GM06990 (cell line): Measurements from ENCODE around the gene ARMC2.

Experiments
- DNase-seq: peaks from one replicate; pipeline ENCODE4 v3.0.0-alpha.2; 2011; ENCODE audit not compliant: insufficient read length; ENCODE audit errors: extremely low read depth
- H3K27me3 ChIP-seq: replicated peaks from 2 replicates; pipeline ENCODE4 v1.6.0; 2011; ENCODE audit warnings: low read length; ENCODE audit not compliant: control insufficient read depth, insufficient read depth
- H3K36me3 ChIP-seq: 2 replicates; pipeline ENCODE4 v1.5.1; 2011; ENCODE audit warnings: low read length; ENCODE audit not compliant: control insufficient read depth, insufficient read depth
- H3K4me3 ChIP-seq: replicated peaks from 2 replicates; pipeline ENCODE4 v1.5.1; 2011; ENCODE audit warnings: low read depth, mild to moderate bottlenecking, control low read depth, low read length
- TF ChIP-seq, protein P1 (sequence below): IDR thresholded peaks from 2 replicates; pipeline ENCODE4 v1.5.1; 2011; ENCODE audit warnings: low read length, control low read depth, mild to moderate bottlenecking, inconsistent platforms; ENCODE audit not compliant: insufficient read depth, poor library complexity, severe bottlenecking

Gene ARMC2

DNA sequence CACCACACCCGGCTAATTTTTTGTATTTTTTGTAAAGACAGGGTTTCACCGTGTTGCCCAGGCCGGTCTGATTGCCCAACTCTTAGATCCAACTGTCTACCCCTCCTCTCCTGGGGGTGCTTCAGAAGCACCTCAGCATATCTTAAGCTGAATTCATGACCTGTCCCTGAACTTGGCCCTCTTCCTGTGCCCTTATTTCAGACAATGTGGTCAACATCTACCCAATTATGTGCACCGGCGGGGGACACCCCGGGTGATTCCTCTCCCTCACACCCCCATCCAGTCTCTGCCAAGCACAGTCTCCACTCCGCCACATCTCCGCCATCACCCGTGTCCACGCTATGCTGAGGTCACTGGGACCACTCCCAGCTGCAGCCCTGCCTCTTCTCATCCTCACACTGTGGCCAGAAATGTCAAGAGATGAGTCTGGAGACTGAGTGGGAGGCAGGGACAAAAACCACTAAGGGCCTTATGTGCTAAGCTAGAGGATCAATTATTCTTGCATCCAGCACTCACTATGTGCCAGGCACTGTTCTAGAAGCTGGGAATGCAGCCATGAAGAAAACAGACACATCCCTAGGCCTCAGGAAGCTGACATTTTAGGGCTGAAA is 111.9 kb downstream of the ARMC2 start:
- TF ChIP-seq, protein P1, sequence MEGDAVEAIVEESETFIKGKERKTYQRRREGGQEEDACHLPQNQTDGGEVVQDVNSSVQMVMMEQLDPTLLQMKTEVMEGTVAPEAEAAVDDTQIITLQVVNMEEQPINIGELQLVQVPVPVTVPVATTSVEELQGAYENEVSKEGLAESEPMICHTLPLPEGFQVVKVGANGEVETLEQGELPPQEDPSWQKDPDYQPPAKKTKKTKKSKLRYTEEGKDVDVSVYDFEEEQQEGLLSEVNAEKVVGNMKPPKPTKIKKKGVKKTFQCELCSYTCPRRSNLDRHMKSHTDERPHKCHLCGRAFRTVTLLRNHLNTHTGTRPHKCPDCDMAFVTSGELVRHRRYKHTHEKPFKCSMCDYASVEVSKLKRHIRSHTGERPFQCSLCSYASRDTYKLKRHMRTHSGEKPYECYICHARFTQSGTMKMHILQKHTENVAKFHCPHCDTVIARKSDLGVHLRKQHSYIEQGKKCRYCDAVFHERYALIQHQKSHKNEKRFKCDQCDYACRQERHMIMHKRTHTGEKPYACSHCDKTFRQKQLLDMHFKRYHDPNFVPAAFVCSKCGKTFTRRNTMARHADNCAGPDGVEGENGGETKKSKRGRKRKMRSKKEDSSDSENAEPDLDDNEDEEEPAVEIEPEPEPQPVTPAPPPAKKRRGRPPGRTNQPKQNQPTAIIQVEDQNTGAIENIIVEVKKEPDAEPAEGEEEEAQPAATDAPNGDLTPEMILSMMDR, result no peak
- H3K36me3 ChIP-seq, result no peaks in the 10 kb centered on the region
- H3K4me3 ChIP-seq, result no peak overlapping the region
- DNase-seq, result no peak
- H3K27me3 ChIP-seq, result no peaks in the 10 kb centered on the region

DNA sequence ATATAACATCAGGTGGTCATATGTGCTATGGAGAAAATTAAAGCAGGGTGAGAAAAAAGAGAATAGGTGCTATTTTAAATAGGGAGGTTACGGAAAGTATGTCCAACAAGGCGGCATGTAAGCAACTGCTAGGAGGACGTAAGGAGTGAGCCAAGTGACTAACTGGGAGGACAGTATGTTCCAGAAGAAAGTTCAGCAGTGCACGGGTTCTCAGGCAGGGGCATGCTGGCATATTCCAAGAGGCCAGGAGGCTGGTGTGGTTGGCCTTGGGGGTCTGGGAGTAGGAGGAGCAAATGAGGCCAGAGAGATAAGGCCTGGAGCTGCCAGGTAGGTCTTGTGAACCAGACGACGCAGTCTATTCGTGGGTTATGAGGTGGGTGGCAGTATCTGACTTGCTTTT is 112.4 kb downstream of the ARMC2 start:
- H3K4me3 ChIP-seq, result no peak overlapping the region
- TF ChIP-seq, protein P1, result no peak
- no peaks in the 10 kb centered on the region for H3K27me3 ChIP-seq
- no peak for DNase-seq
- H3K36me3 ChIP-seq, result no peaks in the 10 kb centered on the region

DNA sequence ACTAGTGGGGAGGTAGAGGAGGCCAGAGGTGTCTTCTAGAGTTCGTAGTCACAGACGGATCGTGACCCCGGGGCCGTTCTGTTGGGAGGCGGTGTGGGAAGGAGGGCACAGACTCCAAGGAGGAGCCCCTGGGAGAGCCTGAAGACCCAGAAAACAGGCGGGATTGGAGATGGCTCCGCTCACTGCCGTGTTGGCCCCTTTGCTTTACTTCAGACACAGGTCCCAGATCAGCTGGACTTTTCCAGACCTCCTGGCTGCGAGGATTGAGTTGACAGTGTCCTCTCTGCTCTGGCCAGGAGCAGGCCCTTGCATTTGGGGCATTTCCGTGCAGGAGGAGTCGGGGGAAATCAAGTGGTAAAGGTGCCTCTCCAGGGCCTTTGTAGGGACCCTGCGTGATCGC is 112.9 kb downstream of the ARMC2 start:
- TF ChIP-seq, protein P1, result no peak
- DNase-seq, result no peak
- H3K4me3 ChIP-seq, result no peak overlapping the region
- no peaks in the 10 kb centered on the region for H3K36me3 ChIP-seq
- H3K27me3 ChIP-seq, result no peaks in the 10 kb centered on the region; the same call in 1 of the 2 replicates

DNA sequence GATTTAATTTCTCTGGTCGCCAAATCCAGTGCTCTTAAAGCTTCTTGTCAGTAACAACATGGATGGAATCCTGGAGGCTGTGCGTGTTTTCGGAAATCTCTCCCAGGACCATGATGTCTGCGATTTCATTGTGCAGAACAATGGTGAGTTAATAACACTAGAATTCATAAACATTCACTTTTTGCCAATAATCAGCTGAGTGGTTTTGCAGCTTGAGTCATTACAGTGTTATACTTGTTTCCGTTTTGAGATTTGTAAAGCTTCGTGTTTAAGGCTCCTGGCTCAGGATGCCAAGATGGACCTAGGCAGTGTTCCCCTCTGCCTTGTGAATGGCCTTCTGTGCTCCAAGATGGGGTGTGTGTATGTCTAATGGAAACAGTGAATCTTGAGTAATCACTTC is 113.8 kb downstream of the ARMC2 start:
- Histone ChIP-seq H3K27me3 (no peaks in the 10 kb centered on the region; the same call in 1 of the 2 replicates), H3K4me3 (no peak overlapping the region), H3K36me3 (no peaks in the 10 kb centered on the region)
- DNase-seq, result no peak
- TF ChIP-seq, protein P1, result no peak

DNA sequence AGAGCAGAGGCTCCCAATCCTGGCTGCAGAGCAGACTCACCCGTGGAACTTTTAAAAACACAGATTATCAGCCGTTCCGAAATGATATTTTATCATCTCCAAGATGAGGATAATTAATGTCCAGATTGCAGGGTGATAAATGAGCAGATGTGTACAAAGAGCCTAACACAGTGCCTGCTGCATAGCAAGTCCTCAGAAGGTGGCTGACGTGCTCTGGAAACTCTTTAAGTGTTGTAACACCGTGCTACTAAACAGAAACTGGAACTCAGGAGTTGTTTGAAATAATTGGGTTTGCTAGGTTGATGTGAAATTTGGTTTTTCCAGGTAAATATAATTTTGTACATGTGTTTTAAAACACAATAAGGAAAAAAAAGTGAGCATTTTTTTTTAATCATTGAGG is 118.0 kb downstream of the ARMC2 start:
- no peaks in the 10 kb centered on the region for H3K36me3 ChIP-seq
- no peak overlapping the region for H3K4me3 ChIP-seq
- DNase-seq, result no peak
- TF ChIP-seq, protein P1, result no peak
- H3K27me3 ChIP-seq, result no peaks in the 10 kb centered on the region; the same call in none of the 2 replicates
